GM12878 (cell line): ENCODE data around the gene HYOU1. TPM values are rescaled to one million over a fixed set of nuclear protein-coding genes. Genes with fewer than 3 reads are reported as not detected.

Experiments used
- CHD2 ChIP-seq: IDR thresholded peaks from 2 replicates; pipeline ENCODE4 v1.6.1; 2011; ENCODE audit warnings: low read depth, low read length, improper control_type of control experiment, borderline replicate concordance
- E4F1 ChIP-seq: fragments of 450-650 bp; IDR thresholded peaks from 2 replicates; pipeline ENCODE4 v1.6.1; 2018; ENCODE audit warnings: borderline replicate concordance, mild to moderate bottlenecking; ENCODE audit not compliant: partially characterized antibody
- ETV6 ChIP-seq, 2 experiments: fragments of 450-650 bp in 1 of 2; IDR thresholded peaks in 1 of 2; conservative IDR thresholded peaks in 1 of 2; 2 replicates each; pipeline ENCODE4 v1.6.1; 2014; ENCODE audit warnings: antibody characterized with exemption in 1 of 2, borderline replicate concordance in 1 of 2, low read depth in 1 of 2, mild to moderate bottlenecking in 1 of 2, moderate library complexity in 1 of 2
- IKZF1 ChIP-seq: fragments of 450-650 bp; conservative IDR thresholded peaks from 2 replicates; pipeline ENCODE4 v1.6.1; 2017; ENCODE audit warnings: antibody characterized with exemption, mild to moderate bottlenecking
- JUNB ChIP-seq: IDR thresholded peaks from 2 replicates; pipeline ENCODE4 v1.6.1; 2016; ENCODE audit warnings: antibody characterized with exemption, mild to moderate bottlenecking
- MTA2 ChIP-seq: fragments of 450-650 bp; IDR thresholded peaks from 2 replicates; pipeline ENCODE4 v1.6.1; 2016; ENCODE audit warnings: low read depth, mild to moderate bottlenecking, moderate library complexity
- MXI1 ChIP-seq: fragments of 150-350 bp; IDR thresholded peaks from 2 replicates; pipeline ENCODE4 v1.6.1; 2011; ENCODE audit warnings: low read depth, mild to moderate bottlenecking, inconsistent platforms, low read length, improper control_type of control experiment
- POLR2A ChIP-seq: IDR thresholded peaks from 2 replicates; pipeline ENCODE4 v1.6.1; 2011; ENCODE audit warnings: low read depth, mild to moderate bottlenecking, low read length
- RFX5 ChIP-seq: IDR thresholded peaks from 2 replicates; pipeline ENCODE4 v1.6.1; 2011; ENCODE audit warnings: low read depth, low read length, improper control_type of control experiment
- STAT3 ChIP-seq: IDR thresholded peaks from 2 replicates; pipeline ENCODE4 v1.6.1; 2011; ENCODE audit warnings: low read depth, low read length, improper control_type of control experiment
- TARDBP ChIP-seq: IDR thresholded peaks from 2 replicates; pipeline ENCODE4 v1.6.1; 2016; ENCODE audit warnings: borderline replicate concordance
- ZSCAN29 ChIP-seq: fragments of 450-650 bp; IDR thresholded peaks from 2 replicates; pipeline ENCODE4 v1.6.1; 2017; ENCODE audit warnings: mild to moderate bottlenecking, moderate library complexity
- polyA plus RNA-seq, 11 experiments: library from polyadenylated mRNA; depleted of rRNA in 4 of 11; unstranded in 6 of 11; stranded (reverse) in 5 of 11; fragments of >200 nt; fragmentation: Nextera tagmentation in 4 of 11; fragmentation: Illumina TruSeq in 1 of 11; extraction: Ambion mirVana in 4 of 11; extraction: Trizol in 1 of 11; gene quantifications; 1 replicate in 1 of 11; 2 replicates in 10 of 11; pipeline versions ENCODE4 v1.2.1 to v1.2.3, GENCODE V29; 2011 to 2016; ENCODE audit warnings: inconsistent platforms in 2 of 11, missing spikeins in 2 of 11, low read depth in 1 of 11
- total RNA-seq, 4 experiments: library from RNA; depleted of rRNA in 3 of 4; stranded (reverse); fragments of >200 nt in 3 of 4; fragmentation: Illumina TruSeq in 1 of 4; extraction: Trizol in 1 of 4; gene quantifications; 2 replicates each; pipeline versions ENCODE4 v1.2.1 to v1.2.3, GENCODE V29; 2013 to 2021
- TF ChIP-seq, protein P1 (sequence below): fragments of 450-650 bp; IDR thresholded peaks from 2 replicates; pipeline ENCODE4 v1.6.1; 2017; ENCODE audit warnings: mild to moderate bottlenecking, moderate library complexity
- TF ChIP-seq, protein P2 (sequence below): fragments of 450-650 bp; formaldehyde crosslinking; IDR thresholded peaks from 2 replicates; pipeline ENCODE4 v1.4.0; 2020; ENCODE audit warnings: mild to moderate bottlenecking, moderate library complexity
- TF ChIP-seq, protein P3 (sequence below): IDR thresholded peaks from 2 replicates; pipeline ENCODE4 v1.6.1; 2012; ENCODE audit warnings: low read length, inconsistent platforms

The HYOU1 gene
- total and polyA plus RNA-seq, 10 of the 15 experiments (the other 5 are each of a cell fraction or from before 2014, with no cell fraction given): 15.4 to 157 (median 109) TPM

GRCh38 chr11:119067371-119068222 is 10.6 kb upstream of the HYOU1 start, which contains the start of gene VPS11 (continued):
- TF ChIP-seq, protein P1, sequence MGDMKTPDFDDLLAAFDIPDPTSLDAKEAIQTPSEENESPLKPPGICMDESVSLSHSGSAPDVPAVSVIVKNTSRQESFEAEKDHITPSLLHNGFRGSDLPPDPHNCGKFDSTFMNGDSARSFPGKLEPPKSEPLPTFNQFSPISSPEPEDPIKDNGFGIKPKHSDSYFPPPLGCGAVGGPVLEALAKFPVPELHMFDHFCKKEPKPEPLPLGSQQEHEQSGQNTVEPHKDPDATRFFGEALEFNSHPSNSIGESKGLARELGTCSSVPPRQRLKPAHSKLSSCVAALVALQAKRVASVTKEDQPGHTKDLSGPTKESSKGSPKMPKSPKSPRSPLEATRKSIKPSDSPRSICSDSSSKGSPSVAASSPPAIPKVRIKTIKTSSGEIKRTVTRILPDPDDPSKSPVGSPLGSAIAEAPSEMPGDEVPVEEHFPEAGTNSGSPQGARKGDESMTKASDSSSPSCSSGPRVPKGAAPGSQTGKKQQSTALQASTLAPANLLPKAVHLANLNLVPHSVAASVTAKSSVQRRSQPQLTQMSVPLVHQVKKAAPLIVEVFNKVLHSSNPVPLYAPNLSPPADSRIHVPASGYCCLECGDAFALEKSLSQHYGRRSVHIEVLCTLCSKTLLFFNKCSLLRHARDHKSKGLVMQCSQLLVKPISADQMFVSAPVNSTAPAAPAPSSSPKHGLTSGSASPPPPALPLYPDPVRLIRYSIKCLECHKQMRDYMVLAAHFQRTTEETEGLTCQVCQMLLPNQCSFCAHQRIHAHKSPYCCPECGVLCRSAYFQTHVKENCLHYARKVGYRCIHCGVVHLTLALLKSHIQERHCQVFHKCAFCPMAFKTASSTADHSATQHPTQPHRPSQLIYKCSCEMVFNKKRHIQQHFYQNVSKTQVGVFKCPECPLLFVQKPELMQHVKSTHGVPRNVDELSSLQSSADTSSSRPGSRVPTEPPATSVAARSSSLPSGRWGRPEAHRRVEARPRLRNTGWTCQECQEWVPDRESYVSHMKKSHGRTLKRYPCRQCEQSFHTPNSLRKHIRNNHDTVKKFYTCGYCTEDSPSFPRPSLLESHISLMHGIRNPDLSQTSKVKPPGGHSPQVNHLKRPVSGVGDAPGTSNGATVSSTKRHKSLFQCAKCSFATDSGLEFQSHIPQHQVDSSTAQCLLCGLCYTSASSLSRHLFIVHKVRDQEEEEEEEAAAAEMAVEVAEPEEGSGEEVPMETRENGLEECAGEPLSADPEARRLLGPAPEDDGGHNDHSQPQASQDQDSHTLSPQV: no peak
- TF ChIP-seq STAT3 (no peak), MXI1 (peak; percentile 95), TARDBP (no peak), CHD2 (no peak), RFX5 (no peak), ZSCAN29 (no peak), POLR2A (peak; percentile 85), E4F1 (peak; percentile 26), MTA2 (no peak; the same call in 1 of the 2 replicates), IKZF1 (peak; percentile 73), ETV6 (conservative IDR thresholded peaks at IDR 0.05 in 1 of 2, IDR thresholded peaks at IDR 0.05 in 1 of 2; ENCODE audit: borderline replicate concordance in 1 of 2, low read depth in 1 of 2) (no peak), JUNB (no peak)
- TF ChIP-seq, protein P2, sequence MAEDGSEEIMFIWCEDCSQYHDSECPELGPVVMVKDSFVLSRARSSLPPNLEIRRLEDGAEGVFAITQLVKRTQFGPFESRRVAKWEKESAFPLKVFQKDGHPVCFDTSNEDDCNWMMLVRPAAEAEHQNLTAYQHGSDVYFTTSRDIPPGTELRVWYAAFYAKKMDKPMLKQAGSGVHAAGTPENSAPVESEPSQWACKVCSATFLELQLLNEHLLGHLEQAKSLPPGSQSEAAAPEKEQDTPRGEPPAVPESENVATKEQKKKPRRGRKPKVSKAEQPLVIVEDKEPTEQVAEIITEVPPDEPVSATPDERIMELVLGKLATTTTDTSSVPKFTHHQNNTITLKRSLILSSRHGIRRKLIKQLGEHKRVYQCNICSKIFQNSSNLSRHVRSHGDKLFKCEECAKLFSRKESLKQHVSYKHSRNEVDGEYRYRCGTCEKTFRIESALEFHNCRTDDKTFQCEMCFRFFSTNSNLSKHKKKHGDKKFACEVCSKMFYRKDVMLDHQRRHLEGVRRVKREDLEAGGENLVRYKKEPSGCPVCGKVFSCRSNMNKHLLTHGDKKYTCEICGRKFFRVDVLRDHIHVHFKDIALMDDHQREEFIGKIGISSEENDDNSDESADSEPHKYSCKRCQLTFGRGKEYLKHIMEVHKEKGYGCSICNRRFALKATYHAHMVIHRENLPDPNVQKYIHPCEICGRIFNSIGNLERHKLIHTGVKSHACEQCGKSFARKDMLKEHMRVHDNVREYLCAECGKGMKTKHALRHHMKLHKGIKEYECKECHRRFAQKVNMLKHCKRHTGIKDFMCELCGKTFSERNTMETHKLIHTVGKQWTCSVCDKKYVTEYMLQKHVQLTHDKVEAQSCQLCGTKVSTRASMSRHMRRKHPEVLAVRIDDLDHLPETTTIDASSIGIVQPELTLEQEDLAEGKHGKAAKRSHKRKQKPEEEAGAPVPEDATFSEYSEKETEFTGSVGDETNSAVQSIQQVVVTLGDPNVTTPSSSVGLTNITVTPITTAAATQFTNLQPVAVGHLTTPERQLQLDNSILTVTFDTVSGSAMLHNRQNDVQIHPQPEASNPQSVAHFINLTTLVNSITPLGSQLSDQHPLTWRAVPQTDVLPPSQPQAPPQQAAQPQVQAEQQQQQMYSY (CRISPR knock-in tag): no peak
- TF ChIP-seq, protein P3, sequence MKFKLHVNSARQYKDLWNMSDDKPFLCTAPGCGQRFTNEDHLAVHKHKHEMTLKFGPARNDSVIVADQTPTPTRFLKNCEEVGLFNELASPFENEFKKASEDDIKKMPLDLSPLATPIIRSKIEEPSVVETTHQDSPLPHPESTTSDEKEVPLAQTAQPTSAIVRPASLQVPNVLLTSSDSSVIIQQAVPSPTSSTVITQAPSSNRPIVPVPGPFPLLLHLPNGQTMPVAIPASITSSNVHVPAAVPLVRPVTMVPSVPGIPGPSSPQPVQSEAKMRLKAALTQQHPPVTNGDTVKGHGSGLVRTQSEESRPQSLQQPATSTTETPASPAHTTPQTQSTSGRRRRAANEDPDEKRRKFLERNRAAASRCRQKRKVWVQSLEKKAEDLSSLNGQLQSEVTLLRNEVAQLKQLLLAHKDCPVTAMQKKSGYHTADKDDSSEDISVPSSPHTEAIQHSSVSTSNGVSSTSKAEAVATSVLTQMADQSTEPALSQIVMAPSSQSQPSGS: no peak
